Activated T-cell treated with anti-CD3 and anti-CD28 coated beads, Interleukin-2, amount 50 U/mL, for 72 hours (primary cell): ENCODE measurements around the gene GIPC3. TPM values are rescaled to one million over a fixed set of nuclear protein-coding genes. Genes with fewer than 3 reads are reported as not detected.
A peak's percentile ranks its signal among the peaks of the same experiment; 100 is the strongest.

Source experiments
- ATAC-seq, 2 donors: fragments of 150-1000 bp; cut with Tn5 transposase; replicated peaks in 1 of 2; 2 replicates each; pipeline ENCODE4 v1.10.0; 2021; ENCODE audit warnings: moderate library complexity in 2 of 2, mild to moderate bottlenecking in 1 of 2
- DNase-seq, 2 donors: peaks; one replicate each; pipeline ENCODE4 v3.0.0; 2021 to 2022; ENCODE audit warnings: mixed read lengths in 1 of 2
- H3K27ac Mint-ChIP-seq: one replicate; pipeline ENCODE4 v1.8.0; 2022; ENCODE audit warnings: mild to moderate bottlenecking, moderate library complexity, mixed read lengths
- H3K27me3 Mint-ChIP-seq: one replicate; pipeline ENCODE4 v1.8.0; 2022; ENCODE audit warnings: low read depth, mixed read lengths
- H3K36me3 Mint-ChIP-seq, 2 donors: one replicate each; pipeline ENCODE4 v1.8.0; 2022; ENCODE audit warnings: mixed read lengths in 2 of 2, mild to moderate bottlenecking in 1 of 2; ENCODE audit not compliant: insufficient read depth in 2 of 2
- H3K4me1 Mint-ChIP-seq: one replicate; pipeline ENCODE4 v1.8.0; 2022; ENCODE audit warnings: low read depth, mixed read lengths
- H3K4me3 Mint-ChIP-seq, 2 donors: one replicate each; pipeline ENCODE4 v1.8.0; 2022; ENCODE audit warnings: mild to moderate bottlenecking in 2 of 2, mixed read lengths in 2 of 2, moderate library complexity in 2 of 2
- H3K9me3 Mint-ChIP-seq, 2 donors: one replicate each; pipeline ENCODE4 v1.8.0; 2022; ENCODE audit warnings: mixed read lengths in 2 of 2
- total RNA-seq, 2 donors: library from RNA; stranded (reverse); gene quantifications; one replicate each; pipeline ENCODE4 v1.2.3, GENCODE V29; 2022

Gene GIPC3
- total RNA-seq, 2 donors from 2014 or later, result 0.65 to 1.1 TPM

GRCh38 chr19:3590991-3591659 lies 5.8 kb downstream of the GIPC3 start:
- Mint-ChIP-seq H3K36me3 (no peaks in the 10 kb centered on the region), H3K27ac (no peak overlapping the region), H3K4me3 (no peak overlapping the region), H3K4me1 (no peaks in the 10 kb centered on the region), H3K9me3 (no peaks in the 10 kb centered on the region), H3K27me3 (no peaks in the 10 kb centered on the region)
- ATAC-seq (no peak), DNase-seq (no peak)

- no peak for ATAC-seq
- no peaks in the 10 kb centered on the region for H3K4me1 Mint-ChIP-seq
- no peak for DNase-seq
- H3K9me3 Mint-ChIP-seq, result no peaks in the 10 kb centered on the region
- H3K27me3 Mint-ChIP-seq, result no peaks in the 10 kb centered on the region
- H3K36me3 Mint-ChIP-seq, result no peaks in the 10 kb centered on the region
- no peak overlapping the region for H3K27ac Mint-ChIP-seq
- no peak overlapping the region for H3K4me3 Mint-ChIP-seq
Observed at GRCh38 chr19:3591876-3592613, 6.8 kb downstream of the GIPC3 start.

GRCh38 chr19:3593156-3593555 lies 7.9 kb downstream of the GIPC3 start:
- Mint-ChIP-seq H3K27ac (no peak overlapping the region), H3K4me1 (no peaks in the 10 kb centered on the region), H3K36me3 (no peaks in the 10 kb centered on the region), H3K9me3 (no peaks in the 10 kb centered on the region), H3K4me3 (no peak overlapping the region), H3K27me3 (no peaks in the 10 kb centered on the region)
- DNase-seq (no peak), ATAC-seq (no peak)

DNA sequence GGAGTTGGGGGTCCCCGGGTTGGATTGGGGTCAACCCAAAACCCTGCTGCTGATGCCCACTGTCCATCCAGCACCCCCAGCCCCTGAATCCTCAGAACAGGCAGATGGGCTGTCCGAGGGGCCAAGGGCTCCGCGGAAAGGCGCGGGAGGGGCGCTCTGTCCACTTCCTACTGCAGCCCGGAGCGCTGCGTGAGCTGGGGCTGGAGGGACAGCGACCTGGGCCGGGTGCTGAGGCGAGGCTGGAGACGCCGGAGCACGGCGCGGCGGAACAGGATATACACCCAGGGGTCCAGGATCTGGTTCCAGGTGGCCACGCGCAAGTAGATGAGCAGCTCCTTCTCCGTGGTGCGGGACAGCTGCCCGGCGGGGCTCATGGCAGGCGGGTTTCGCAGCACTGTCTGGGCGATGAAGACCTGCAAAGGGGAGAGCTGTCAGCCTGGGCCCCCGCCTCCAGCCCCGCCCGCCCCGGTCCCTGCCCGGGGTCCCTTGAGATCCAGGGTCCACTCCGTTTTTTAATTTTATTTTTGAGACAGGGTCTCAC lies 10.3 kb downstream of the GIPC3 start:
- Mint-ChIP-seq H3K4me3 (no peak overlapping the region), H3K9me3 (no peaks in the 10 kb centered on the region), H3K27me3 (no peaks in the 10 kb centered on the region), H3K36me3 (no peaks in the 10 kb centered on the region), H3K27ac (no peak overlapping the region), H3K4me1 (no peaks in the 10 kb centered on the region)
- ATAC-seq (no peak), DNase-seq (no peak)

- no peaks in the 10 kb centered on the region for H3K9me3 Mint-ChIP-seq
- no peak for DNase-seq
- ATAC-seq, result no peak
- no peak overlapping the region for H3K4me3 Mint-ChIP-seq
- H3K4me1 Mint-ChIP-seq, result no peaks in the 10 kb centered on the region
- no peaks in the 10 kb centered on the region for H3K36me3 Mint-ChIP-seq
- H3K27me3 Mint-ChIP-seq, result no peaks in the 10 kb centered on the region
- no peak overlapping the region for H3K27ac Mint-ChIP-seq
Observed at GRCh38 chr19:3599776-3600187, 14.5 kb downstream of the GIPC3 start.

DNA sequence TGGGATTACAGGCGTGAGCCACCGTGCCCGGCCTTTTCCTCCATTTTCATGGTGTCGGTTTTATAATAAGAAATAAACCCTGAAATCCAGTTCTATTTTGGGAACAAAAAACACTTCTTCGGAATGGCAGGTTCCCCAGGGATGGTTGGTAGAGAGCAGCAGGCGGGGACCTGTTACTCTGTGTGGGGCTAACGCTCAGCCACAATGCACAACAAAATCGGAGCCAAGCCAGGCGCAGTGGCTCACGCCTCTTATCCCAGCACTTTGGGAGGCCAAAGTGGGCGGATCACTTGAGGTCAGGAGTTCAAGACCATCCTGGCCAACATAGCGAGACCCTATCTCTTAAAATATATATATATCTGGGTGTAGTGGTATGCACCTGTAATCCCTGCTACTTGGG lies 15.7 kb downstream of the GIPC3 start:
- Mint-ChIP-seq H3K4me3 (no peak overlapping the region), H3K27me3 (no peaks in the 10 kb centered on the region), H3K27ac (no peak overlapping the region), H3K4me1 (no peaks in the 10 kb centered on the region), H3K9me3 (no peaks in the 10 kb centered on the region), H3K36me3 (no peaks in the 10 kb centered on the region)
- no peak for DNase-seq
- ATAC-seq, result no peak

DNA sequence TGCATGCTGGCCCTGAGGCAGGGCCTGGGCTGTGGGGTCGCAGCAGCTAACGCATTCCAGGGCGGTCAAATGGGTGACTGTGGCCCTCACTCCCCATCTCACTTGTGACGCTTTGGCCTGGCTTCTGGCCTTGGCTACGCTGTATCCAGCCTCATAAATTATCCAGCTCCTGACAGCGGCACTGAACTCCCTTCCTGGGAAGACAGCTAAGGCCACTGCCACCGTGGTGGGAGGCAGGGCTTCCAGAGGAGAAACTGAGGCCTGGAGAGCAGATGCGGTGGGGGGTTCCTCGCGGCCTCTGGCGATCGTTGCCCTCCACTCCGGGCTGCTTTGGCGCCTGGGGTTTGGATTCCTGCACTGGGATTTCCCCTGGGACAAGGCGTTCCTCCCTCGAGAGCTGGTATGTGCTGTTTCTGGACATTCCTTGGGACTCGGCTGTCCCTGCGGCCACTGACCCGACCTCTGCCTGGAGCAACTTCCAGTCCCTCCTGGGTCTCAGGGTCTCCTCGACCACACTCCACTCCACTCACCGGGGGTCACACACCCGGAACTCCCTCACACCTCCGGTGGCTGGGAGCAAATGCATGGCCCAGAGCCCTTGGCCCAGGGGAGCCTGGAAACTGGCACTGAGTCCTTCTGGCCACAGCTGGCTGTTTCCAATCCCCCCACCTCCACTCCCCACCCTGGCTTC lies 18.0 kb downstream of the GIPC3 start:
- Mint-ChIP-seq H3K27ac (no peak overlapping the region), H3K4me1 (peaks cover 6% of the 10 kb centered on the region), H3K9me3 (no peaks in the 10 kb centered on the region), H3K27me3 (peaks cover 6% of the 10 kb centered on the region), H3K36me3 (peaks cover 0 to 1% of the 10 kb centered on the region in 2 donors), H3K4me3 (no peak overlapping the region)
- no peak for DNase-seq
- ATAC-seq, result no peak

- Mint-ChIP-seq H3K36me3 (peaks cover 0 to 1% of the 10 kb centered on the region in 2 donors), H3K4me3 (peak overlapping the region in 1 of 2 donors; percentile 25), H3K9me3 (no peaks in the 10 kb centered on the region), H3K27me3 (peaks cover 6% of the 10 kb centered on the region), H3K4me1 (peaks cover 7% of the 10 kb centered on the region), H3K27ac (no peak overlapping the region)
- ATAC-seq (no peak), DNase-seq (no peak)
Observed at GRCh38 chr19:3604227-3604986, 19.1 kb downstream of the GIPC3 start.

DNA sequence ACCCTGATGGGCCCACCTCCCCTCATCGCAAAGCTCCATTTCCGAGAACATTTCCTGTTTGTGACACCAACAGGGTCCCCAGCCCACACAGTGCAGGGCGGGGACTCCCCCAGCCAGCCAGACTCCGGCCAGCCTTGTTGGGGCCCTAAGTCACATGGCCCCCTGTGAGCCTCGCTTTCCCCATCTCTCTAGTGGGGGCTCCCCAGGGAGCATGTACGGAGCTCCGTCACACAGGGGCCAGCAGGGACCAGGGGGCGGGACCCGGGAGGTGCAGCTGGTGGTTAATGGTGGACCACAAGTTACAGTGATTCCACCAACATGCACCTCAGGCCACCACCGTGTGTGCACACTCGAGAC lies 19.7 kb downstream of the GIPC3 start:
- peaks cover 6% of the 10 kb centered on the region for H3K27me3 Mint-ChIP-seq
- DNase-seq (peak; percentile 28 to 45), ATAC-seq (peak; percentile 63 to 64)
- no peak overlapping the region for H3K27ac Mint-ChIP-seq
- H3K4me3 Mint-ChIP-seq, result no peak overlapping the region
- H3K9me3 Mint-ChIP-seq, result no peaks in the 10 kb centered on the region
- H3K4me1 Mint-ChIP-seq, result peaks cover 7% of the 10 kb centered on the region
- peaks cover 0 to 1% of the 10 kb centered on the region in 2 donors for H3K36me3 Mint-ChIP-seq

DNA sequence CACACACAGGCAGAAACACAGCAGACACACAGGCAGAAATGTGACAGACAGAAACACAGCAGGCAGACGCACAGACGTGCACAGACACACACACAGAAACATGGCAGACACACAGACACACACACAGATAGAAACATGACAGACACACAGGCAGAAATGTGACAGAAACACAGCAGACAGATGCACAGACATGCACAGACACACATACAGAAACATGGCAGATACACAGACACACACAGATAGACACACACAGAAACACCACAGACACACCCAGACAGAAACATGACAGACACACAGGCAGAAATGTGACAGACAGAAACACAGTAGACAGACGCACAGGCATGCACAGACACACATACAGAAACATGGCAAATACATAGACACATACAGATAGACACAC lies 20.1 kb downstream of the GIPC3 start:
- H3K4me3 Mint-ChIP-seq, result no peak overlapping the region
- H3K27ac Mint-ChIP-seq, result no peak overlapping the region
- H3K27me3 Mint-ChIP-seq, result peaks cover 6% of the 10 kb centered on the region
- H3K36me3 Mint-ChIP-seq, result peaks cover 0 to 1% of the 10 kb centered on the region in 2 donors
- DNase-seq (no peak), ATAC-seq (no peak)
- no peaks in the 10 kb centered on the region for H3K9me3 Mint-ChIP-seq
- H3K4me1 Mint-ChIP-seq, result peaks cover 7% of the 10 kb centered on the region

DNA sequence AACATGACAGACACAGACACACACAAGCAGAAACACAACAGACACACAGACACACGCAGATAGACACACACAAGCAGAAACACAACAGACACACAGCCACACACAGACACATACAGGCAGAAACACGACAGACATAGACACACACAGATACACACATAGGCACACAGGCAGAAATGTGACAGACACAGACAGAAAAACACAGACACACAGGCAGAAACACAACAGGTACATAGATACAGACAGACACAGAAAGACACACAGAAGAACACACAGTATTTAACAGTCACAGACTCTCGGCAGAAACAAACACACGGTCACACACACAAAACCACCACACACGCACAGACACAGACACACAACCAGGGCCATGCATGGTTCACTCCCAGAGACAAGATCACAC lies 20.5 kb downstream of the GIPC3 start:
- H3K27me3 Mint-ChIP-seq, result peaks cover 6% of the 10 kb centered on the region
- peaks cover 7% of the 10 kb centered on the region for H3K4me1 Mint-ChIP-seq
- DNase-seq (no peak), ATAC-seq (no peak)
- no peak overlapping the region for H3K4me3 Mint-ChIP-seq
- no peak overlapping the region for H3K27ac Mint-ChIP-seq
- H3K9me3 Mint-ChIP-seq, result no peaks in the 10 kb centered on the region
- H3K36me3 Mint-ChIP-seq, result peaks cover 0 to 1% of the 10 kb centered on the region in 2 donors

DNA sequence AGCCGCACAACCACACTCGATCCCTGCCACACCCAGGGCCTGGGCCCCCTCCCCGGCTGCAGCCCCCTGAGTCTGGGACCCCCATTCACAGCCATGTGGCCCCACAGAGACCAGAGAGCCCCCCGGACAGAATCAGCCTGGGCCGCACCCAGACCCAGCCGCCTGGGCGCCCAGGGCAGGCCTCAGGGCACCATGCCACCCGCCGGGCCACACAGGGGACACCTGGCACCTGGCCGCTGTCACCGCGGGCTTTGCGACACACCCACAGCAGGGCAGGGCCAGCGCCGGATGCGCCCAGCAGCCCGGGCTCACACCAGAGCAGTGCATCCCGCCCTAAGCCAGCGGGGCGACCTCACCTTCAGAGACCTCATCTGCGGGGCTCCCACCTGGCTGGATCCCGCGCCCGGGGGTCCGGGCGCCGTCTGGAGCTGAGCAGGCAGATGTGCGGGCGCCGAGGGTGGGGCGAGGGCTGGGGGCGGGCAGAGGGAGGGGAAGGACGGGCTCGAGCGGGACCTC lies 21.0 kb downstream of the GIPC3 start:
- Mint-ChIP-seq H3K4me3 (no peak overlapping the region), H3K36me3 (peaks cover 0 to 1% of the 10 kb centered on the region in 2 donors), H3K27ac (no peak overlapping the region), H3K9me3 (no peaks in the 10 kb centered on the region), H3K27me3 (peaks cover 6% of the 10 kb centered on the region), H3K4me1 (peaks cover 7% of the 10 kb centered on the region)
- ATAC-seq, result peak; percentile 62 to 73
- DNase-seq, result peak; percentile 43 to 49
